ENCODE measurements around the gene CELA3B. TPM values are rescaled to one million over a fixed set of nuclear protein-coding genes. Genes with fewer than 3 reads are reported as not detected.
A peak's percentile ranks its signal among the peaks of the same experiment; 100 is the strongest.
"Not testable (repeated sequence)": the region's sequence is repeated elsewhere in the genome, so short reads cannot be mapped to it uniquely, and the experiment has no call there.

Gene CELA3B
- total RNA-seq, 1 experiment from 2014 or later, result not detected

- Histone ChIP-seq H3K4me3 (no peak overlapping the region), H3K36me3 (no peaks in the 10 kb centered on the region), H3K27me3 (no peaks in the 10 kb centered on the region), H3K9me3 (replicated peaks) (no peaks in the 10 kb centered on the region), H3K27ac (no peak overlapping the region; the same call in 1 of the 2 replicates), H3K4me1 (peaks cover 47% of the 10 kb centered on the region)
- peak; percentile 78 to 81 for DNase-seq
Observed at GRCh38 chr1:21956720-21957552, 19.9 kb upstream of the CELA3B start.

- no peak overlapping the region for H3K4me3 ChIP-seq
- no peaks in the 10 kb centered on the region for H3K36me3 ChIP-seq
- H3K4me1 ChIP-seq, result peaks cover 39% of the 10 kb centered on the region
- H3K27ac ChIP-seq, result no peak overlapping the region
- no peak for DNase-seq
- no peaks in the 10 kb centered on the region for H3K27me3 ChIP-seq
- H3K9me3 ChIP-seq (replicated peaks), result no peaks in the 10 kb centered on the region
Observed at GRCh38 chr1:21961337-21961736, 15.5 kb upstream of the CELA3B start.

GRCh38 chr1:21961799-21962198 lies 15.0 kb upstream of the CELA3B start:
- H3K27ac ChIP-seq, result no peak overlapping the region
- DNase-seq, result no peak

GRCh38 chr1:21963477-21964217 lies 13.2 kb upstream of the CELA3B start:
- H3K4me3 ChIP-seq, result no peak overlapping the region
- 0 out of 2 replicates have a peak overlapping the region, but pooled peaks have one; percentile 0 for H3K27ac ChIP-seq
- DNase-seq, result peak; percentile 79 to 97
- H3K27me3 ChIP-seq, result no peaks in the 10 kb centered on the region
- peaks cover 33% of the 10 kb centered on the region for H3K4me1 ChIP-seq
- H3K36me3 ChIP-seq, result no peaks in the 10 kb centered on the region
- H3K9me3 ChIP-seq (replicated peaks), result no peaks in the 10 kb centered on the region

More at GRCh38 chr1:21961799-21962198, 15.0 kb upstream of the CELA3B start:
- Histone ChIP-seq H3K27me3 (no peaks in the 10 kb centered on the region), H3K9me3 (replicated peaks) (no peaks in the 10 kb centered on the region), H3K4me1 (peaks cover 37% of the 10 kb centered on the region), H3K4me3 (no peak overlapping the region), H3K36me3 (no peaks in the 10 kb centered on the region)

DNA sequence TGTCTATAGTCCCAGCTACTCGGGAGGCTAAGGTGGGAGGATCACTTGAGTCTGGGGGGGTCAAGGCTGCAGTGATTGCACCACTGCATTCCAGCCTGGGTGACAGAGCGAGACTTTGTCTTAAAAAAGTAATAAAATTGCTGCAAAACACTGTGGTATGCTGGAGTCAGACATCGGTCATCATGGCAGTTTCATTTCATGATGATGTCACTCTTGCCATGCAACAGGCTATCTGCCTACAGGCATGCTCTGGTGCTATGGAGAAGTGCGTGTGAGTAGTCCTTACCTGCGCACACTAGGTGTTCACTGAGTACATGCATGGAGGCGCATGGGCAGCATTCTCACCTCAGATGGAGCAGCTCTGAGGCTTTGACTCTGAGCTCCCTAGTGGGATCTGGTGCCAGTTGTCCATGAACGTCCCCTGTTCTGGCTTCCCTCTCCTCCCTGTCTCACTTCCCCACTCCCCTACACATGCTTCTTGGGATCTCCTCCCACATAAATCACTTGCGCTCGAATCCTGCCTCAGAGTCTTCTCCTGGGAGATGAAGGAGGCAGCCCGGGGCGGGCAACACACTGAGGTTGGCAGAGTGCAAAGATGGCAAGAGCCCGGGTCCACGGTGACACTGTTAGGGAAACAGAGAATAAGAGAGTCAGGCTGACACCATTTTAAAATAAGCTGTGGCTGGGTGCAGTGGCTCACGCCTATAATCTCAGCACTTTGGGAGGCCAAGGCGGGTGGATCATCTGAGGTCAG lies 10.4 kb upstream of the CELA3B start:
- Histone ChIP-seq H3K27ac (no peak overlapping the region), H3K36me3 (no peaks in the 10 kb centered on the region), H3K9me3 (replicated peaks) (no peaks in the 10 kb centered on the region), H3K27me3 (no peaks in the 10 kb centered on the region), H3K4me3 (no peak overlapping the region), H3K4me1 (peaks cover 32% of the 10 kb centered on the region)
- DNase-seq, result no peak

GRCh38 chr1:21967216-21967615 lies 9.6 kb upstream of the CELA3B start:
- not testable (repeated sequence) for H3K27ac ChIP-seq; H3K4me3 ChIP-seq; H3K36me3 ChIP-seq; DNase-seq; H3K9me3 ChIP-seq (replicated peaks); H3K27me3 ChIP-seq
- H3K4me1 ChIP-seq, result peaks cover 26% of the 10 kb centered on the region

DNA sequence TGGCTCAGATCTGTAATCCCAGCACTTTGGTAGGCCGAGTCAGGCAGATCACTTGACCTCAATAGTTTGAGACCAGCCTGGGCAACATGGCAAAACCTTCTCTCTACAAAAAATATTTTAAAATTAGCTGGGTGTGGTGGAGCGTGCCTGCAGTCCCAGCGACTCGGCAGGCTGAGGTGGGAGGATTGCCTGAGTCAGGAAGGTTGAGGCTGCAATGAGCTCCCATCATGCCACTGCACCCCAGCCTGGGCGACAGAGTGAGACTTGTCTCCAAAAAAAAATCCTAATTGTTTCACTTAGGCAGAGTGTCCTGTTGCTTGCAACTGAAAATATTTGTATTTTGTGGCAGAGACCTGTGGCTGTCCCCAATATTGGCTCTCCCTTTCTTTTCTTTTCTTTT lies 7.8 kb upstream of the CELA3B start:
- H3K36me3 ChIP-seq; H3K27me3 ChIP-seq; DNase-seq; H3K9me3 ChIP-seq (replicated peaks); H3K27ac ChIP-seq; H3K4me3 ChIP-seq: not testable (repeated sequence)
- H3K4me1 ChIP-seq, result peaks cover 21% of the 10 kb centered on the region

GRCh38 chr1:21970523-21970922 lies 6.3 kb upstream of the CELA3B start:
- not testable (repeated sequence) for H3K27ac ChIP-seq; H3K36me3 ChIP-seq; H3K4me3 ChIP-seq; H3K27me3 ChIP-seq; H3K9me3 ChIP-seq (replicated peaks); DNase-seq
- peaks cover 19% of the 10 kb centered on the region for H3K4me1 ChIP-seq

DNA sequence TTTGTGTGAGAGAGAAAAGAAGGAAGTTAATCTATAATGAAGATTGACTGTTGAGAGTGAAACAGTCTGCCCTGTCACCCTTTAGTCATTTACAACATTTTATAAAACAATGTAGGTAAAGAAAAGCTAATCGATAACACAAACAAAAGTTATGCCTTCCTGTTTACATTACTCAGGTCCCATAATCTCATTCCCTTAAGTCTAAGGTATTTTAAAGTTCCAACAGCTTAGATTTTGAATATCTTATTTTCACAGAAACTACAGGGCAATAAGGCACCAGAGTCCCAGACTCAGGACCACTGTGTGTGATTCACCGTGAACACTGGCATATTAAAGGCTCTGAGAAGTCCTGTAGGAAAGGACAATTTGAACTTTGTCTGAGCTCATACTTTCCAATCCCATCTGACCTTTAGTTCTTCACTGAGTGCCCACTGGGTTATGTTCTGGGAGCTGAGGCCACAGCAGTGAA lies 3.8 kb upstream of the CELA3B start:
- not testable (repeated sequence) for H3K36me3 ChIP-seq

GRCh38 chr1:21973948-21974347 lies 2.9 kb upstream of the CELA3B start:
- H3K4me3 ChIP-seq; H3K27me3 ChIP-seq; H3K9me3 ChIP-seq (replicated peaks); H3K36me3 ChIP-seq: not testable (repeated sequence)
- DNase-seq, result peak in 1 of 2 experiments; percentile 65
- Histone ChIP-seq H3K27ac (peak overlapping the region; percentile 56; the same call in 1 of the 2 replicates), H3K4me1 (peaks cover 18% of the 10 kb centered on the region)

More for the DNA sequence above, 3.8 kb upstream of the CELA3B start:
- H3K4me3 ChIP-seq; DNase-seq; H3K27ac ChIP-seq; H3K9me3 ChIP-seq (replicated peaks); H3K27me3 ChIP-seq: not testable (repeated sequence)
- peaks cover 18% of the 10 kb centered on the region for H3K4me1 ChIP-seq

GRCh38 chr1:21974699-21975098 lies 2.1 kb upstream of the CELA3B start:
- H3K27ac ChIP-seq, result peak overlapping the region; percentile 56
- not testable (repeated sequence) for H3K27me3 ChIP-seq; H3K36me3 ChIP-seq; H3K4me3 ChIP-seq; H3K9me3 ChIP-seq (replicated peaks)
- DNase-seq, result peak; percentile 90 to 95
- H3K4me1 ChIP-seq, result peaks cover 18% of the 10 kb centered on the region

DNA sequence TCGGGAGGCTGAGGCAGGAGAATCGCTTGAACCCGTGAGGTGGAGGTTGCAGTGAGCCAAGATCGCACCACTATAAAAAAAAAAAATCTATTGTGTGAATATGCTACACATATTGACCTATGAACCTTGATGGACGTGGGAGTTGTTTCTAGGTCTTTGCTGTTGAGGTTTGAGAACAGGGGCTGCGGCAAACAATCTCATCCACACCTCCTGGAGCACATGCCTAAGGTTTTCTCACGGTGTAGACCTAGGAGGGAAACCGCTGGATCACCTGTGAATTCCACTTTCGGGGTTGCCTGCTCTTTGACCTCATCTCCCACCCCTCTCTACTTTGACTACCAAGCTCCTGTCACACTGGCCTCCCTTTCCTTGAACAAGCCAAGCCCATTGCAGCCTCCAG lies 1.5 kb upstream of the CELA3B start:
- H3K4me3 ChIP-seq; H3K27ac ChIP-seq; DNase-seq; H3K36me3 ChIP-seq; H3K9me3 ChIP-seq (replicated peaks); H3K27me3 ChIP-seq: not testable (repeated sequence)
- H3K4me1 ChIP-seq, result peaks cover 18% of the 10 kb centered on the region

DNA sequence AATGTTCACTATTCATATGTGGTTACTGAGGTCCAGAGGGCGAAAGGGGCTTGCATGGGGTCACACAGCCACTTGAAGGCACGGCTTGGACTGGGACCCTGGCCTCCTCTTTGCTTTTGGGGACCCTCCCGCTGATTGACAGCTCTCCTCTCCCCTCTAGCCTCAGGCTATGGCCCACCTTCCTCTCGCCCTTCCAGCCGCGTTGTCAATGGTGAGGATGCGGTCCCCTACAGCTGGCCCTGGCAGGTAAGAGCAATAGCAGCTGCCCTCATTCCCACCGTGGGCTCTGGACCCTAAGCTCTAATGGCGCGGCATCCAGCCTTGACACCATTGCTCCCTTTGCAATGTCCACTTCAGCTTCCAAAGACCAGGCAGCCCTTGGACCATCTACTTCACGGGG lies 1.4 kb downstream of the CELA3B start:
- H3K4me1 ChIP-seq, result peaks cover 16% of the 10 kb centered on the region
- H3K27ac ChIP-seq; H3K36me3 ChIP-seq; H3K4me3 ChIP-seq; DNase-seq; H3K27me3 ChIP-seq; H3K9me3 ChIP-seq (replicated peaks): not testable (repeated sequence)

DNA sequence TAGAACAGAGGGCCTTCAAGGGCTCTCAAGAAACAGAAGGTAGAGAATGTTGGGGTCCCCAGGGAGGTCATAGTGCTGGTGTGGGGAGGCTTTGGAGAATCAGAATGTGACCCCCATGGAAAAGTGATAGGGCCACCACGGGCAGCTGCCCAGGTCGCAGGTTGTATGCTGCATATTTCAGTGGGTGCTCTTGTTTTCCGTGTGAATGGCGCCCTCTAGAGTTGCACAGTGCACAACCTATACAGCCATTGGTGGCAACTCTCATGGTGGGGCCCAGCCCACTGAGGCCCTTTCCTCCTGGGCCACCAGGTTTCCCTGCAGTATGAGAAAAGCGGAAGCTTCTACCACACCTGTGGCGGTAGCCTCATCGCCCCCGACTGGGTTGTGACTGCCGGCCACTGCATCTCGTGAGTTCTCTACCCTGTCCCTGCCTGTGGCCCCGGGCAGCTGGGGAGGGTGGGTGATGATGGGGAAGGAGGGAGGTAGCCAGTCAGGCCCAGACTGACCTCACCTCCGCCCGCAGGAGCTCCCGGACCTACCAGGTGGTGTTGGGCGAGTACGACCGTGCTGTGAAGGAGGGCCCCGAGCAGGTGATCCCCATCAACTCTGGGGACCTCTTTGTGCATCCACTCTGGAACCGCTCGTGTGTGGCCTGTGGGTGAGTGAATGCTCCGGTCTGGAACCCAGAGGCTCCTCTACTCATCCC lies 3.8 kb downstream of the CELA3B start:
- not testable (repeated sequence) for H3K27ac ChIP-seq; DNase-seq; H3K36me3 ChIP-seq; H3K4me1 ChIP-seq; H3K4me3 ChIP-seq; H3K27me3 ChIP-seq; H3K9me3 ChIP-seq (replicated peaks)
